ENCODE results near the gene VPS13C. TPM values are rescaled to one million over a fixed set of nuclear protein-coding genes. Genes with fewer than 3 reads are reported as not detected.

Gene VPS13C
- total RNA-seq, 4 donors from 2014 or later: 7.6 to 43.1 (median 18.0) TPM

GRCh38 chr15:62060896-62061280, 641 bp upstream of the VPS13C start:
- 19 to 21% methylated on average over 12 of the region's 12 CpGs for WGBS, 2 donors
- no peak for DNase-seq
- Histone ChIP-seq H3K27me3 (peaks cover 0 to 58% (median 2%) of the 10 kb centered on the region in 4 donors), H3K4me1 (peaks cover 12 to 56% (median 18%) of the 10 kb centered on the region in 3 donors), H3K27ac (peak overlapping the region; percentile 81 to 96 (median 93)), H3K9me3 (no peaks in the 10 kb centered on the region), H3K36me3 (no peaks in the 10 kb centered on the region), H3K4me3 (peak overlapping the region; percentile 57 to 97 (median 80))
- intact Hi-C loops (cut with DNase I): loop anchor here (10.0 kb wide), 2 partner anchors 54 to 186 kb away; no protein-coding TSS in a partner anchor
- TF ChIP-seq CTCF (IDR thresholded peaks at IDR 0.05): no peak
- no peak for TF ChIP-seq POLR2A (IDR thresholded peaks at IDR 0.05)

- H3K9me3 ChIP-seq: no peaks in the 10 kb centered on the region
- TF ChIP-seq POLR2A (IDR thresholded peaks at IDR 0.05): no peak
- peaks cover 0 to 55% (median 2%) of the 10 kb centered on the region in 4 donors for H3K27me3 ChIP-seq
- no peak for DNase-seq
- WGBS, 2 donors: 0% methylated on average over 5 to 8 of the region's 19 CpGs
- H3K4me1 ChIP-seq: peaks cover 11 to 53% (median 18%) of the 10 kb centered on the region in 3 donors
- H3K36me3 ChIP-seq: no peaks in the 10 kb centered on the region
- H3K27ac ChIP-seq: peak overlapping the region; percentile 81 to 96 (median 93)
- intact Hi-C loops (cut with DNase I): loop anchor here (10.0 kb wide), 2 partner anchors 55 to 185 kb away; no protein-coding TSS in a partner anchor
- H3K4me3 ChIP-seq: peak overlapping the region; percentile 57 to 97 (median 80)
Measured at GRCh38 chr15:62059816-62060112, 483 bp downstream of the VPS13C start.

- TF ChIP-seq POLR2A (IDR thresholded peaks at IDR 0.05) (no peak), CTCF (IDR thresholded peaks at IDR 0.05) (peak in 1 of 6 experiments; percentile 14)
- H3K27me3 ChIP-seq: peaks cover 0 to 55% (median 2%) of the 10 kb centered on the region in 4 donors
- intact Hi-C loops (cut with DNase I): no loop called here
- no peaks in the 10 kb centered on the region for H3K36me3 ChIP-seq
- no peak for DNase-seq
- peaks cover 5 to 47% (median 14%) of the 10 kb centered on the region in 3 donors for H3K4me1 ChIP-seq
- H3K27ac ChIP-seq: peak overlapping the region; percentile 81 to 96 (median 93)
- H3K9me3 ChIP-seq: no peaks in the 10 kb centered on the region
- WGBS, 2 donors: 2 to 6% methylated on average over 13 of the region's 13 CpGs
- peak overlapping the region; percentile 57 to 97 (median 80) for H3K4me3 ChIP-seq
Measured at GRCh38 chr15:62059108-62059815, 985 bp downstream of the VPS13C start.

DNA sequence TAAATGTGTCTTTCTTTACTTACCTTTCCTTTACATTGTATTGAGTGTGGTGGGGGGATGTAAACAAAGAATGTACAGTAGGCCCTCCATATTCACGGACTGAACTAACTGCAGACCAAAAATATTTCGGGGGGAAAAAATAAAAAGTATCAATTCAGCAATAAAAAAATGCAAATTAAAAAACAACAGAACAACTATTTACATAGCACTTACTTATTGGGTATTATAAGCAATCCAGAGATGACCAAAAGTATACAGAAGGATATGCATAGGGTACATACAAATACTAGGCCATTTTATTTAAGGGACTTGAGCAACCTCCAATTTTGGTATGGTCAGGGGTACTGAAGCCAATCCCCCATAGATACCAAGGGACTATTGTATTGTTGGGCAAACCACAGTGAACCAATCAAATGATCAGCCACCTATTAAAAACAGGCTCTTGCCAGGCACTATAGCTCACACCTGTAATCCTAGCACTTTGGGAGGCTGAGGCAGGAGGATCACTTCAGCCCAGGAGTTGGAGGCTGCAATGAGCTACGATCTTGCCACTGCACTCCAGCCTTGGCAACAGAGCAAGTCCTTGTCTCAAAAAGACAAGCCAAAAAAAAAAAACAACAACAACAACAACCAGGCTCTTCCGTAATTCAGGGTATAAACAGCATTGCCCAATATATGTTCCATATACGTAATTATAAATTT, 1.8 kb downstream of the VPS13C start:
- H3K4me1 ChIP-seq: peaks cover 3 to 46% (median 12%) of the 10 kb centered on the region in 3 donors
- peaks cover 0 to 62% (median 2%) of the 10 kb centered on the region in 4 donors for H3K27me3 ChIP-seq
- TF ChIP-seq CTCF (IDR thresholded peaks at IDR 0.05) (no peak), POLR2A (IDR thresholded peaks at IDR 0.05) (no peak)
- no peak overlapping the region for H3K4me3 ChIP-seq
- intact Hi-C loops (cut with DNase I): no loop called here
- H3K27ac ChIP-seq: no peak overlapping the region
- no peak for DNase-seq
- H3K9me3 ChIP-seq: no peaks in the 10 kb centered on the region
- no peaks in the 10 kb centered on the region for H3K36me3 ChIP-seq
- 78 to 86% methylated on average over 5 of the region's 5 CpGs for WGBS, 2 donors

- H3K4me3 ChIP-seq: no peak overlapping the region
- H3K4me1 ChIP-seq: peaks cover 0 to 51% (median 15%) of the 10 kb centered on the region in 3 donors
- H3K27ac ChIP-seq: no peak overlapping the region
- WGBS, 2 donors: 84 to 88% methylated on average over 4 of the region's 4 CpGs
- no peak for DNase-seq
- intact Hi-C loops (cut with DNase I): no loop called here
- TF ChIP-seq POLR2A (IDR thresholded peaks at IDR 0.05) (no peak), CTCF (IDR thresholded peaks at IDR 0.05) (no peak)
- H3K9me3 ChIP-seq: no peaks in the 10 kb centered on the region
- no peaks in the 10 kb centered on the region for H3K36me3 ChIP-seq
- H3K27me3 ChIP-seq: peaks cover 0 to 66% (median 2%) of the 10 kb centered on the region in 4 donors
Measured at GRCh38 chr15:62057341-62057980, 2.8 kb downstream of the VPS13C start.

Measured in esophagus squamous epithelium (tissue), 5 donors.